Gastrocnemius medialis (tissue), 4 donors: Measurements from ENCODE around the gene ZKSCAN4. TPM values are rescaled to one million over a fixed set of nuclear protein-coding genes. Genes with fewer than 3 reads are reported as not detected.

Source experiments
- ATAC-seq, 2 donors: fragments of 150-250 bp; one replicate each; pipeline ENCODE4 v1.9.1; 2016
- DNase-seq, 2 donors: peaks; one replicate each; pipeline ENCODE4 v3.0.0-alpha.2; 2019
- H3K27ac ChIP-seq, 4 donors: fragments of 200-600 bp; sonication (generic); 1 replicate in 1 of 4; 2 replicates in 3 of 4; pipeline ENCODE4 v1.5.1; 2016 to 2018; ENCODE audit warnings: mild to moderate bottlenecking in 2 of 4, moderate library complexity in 1 of 4
- H3K27me3 ChIP-seq, 3 donors: fragments of 200-600 bp; sonication (generic) in 2 of 3; 1 replicate in 1 of 3; 2 replicates in 2 of 3; pipeline versions ENCODE4 v1.5.1 to v1.6.0; 2016 to 2019; ENCODE audit warnings: mild to moderate bottlenecking in 1 of 3, moderate library complexity in 1 of 3
- H3K36me3 ChIP-seq, 2 donors: fragments of 200-600 bp; sonication (generic) in 1 of 2; one replicate each; pipeline ENCODE4 v1.5.1; 2017 to 2018
- H3K4me1 ChIP-seq, 2 donors: fragments of 200-600 bp; sonication (generic) in 1 of 2; one replicate each; pipeline ENCODE4 v1.5.1; 2016 to 2017; ENCODE audit warnings: mild to moderate bottlenecking in 2 of 2
- H3K4me3 ChIP-seq, 4 donors: fragments of 200-600 bp; sonication (generic) in 3 of 4; 1 replicate in 1 of 4; 2 replicates in 3 of 4; pipeline ENCODE4 v1.5.1; 2016 to 2019; ENCODE audit warnings: mild to moderate bottlenecking in 2 of 4
- H3K9me3 ChIP-seq, 3 donors: fragments of 200-600 bp; sonication (generic) in 2 of 3; 1 replicate in 1 of 3; 2 replicates in 2 of 3; pipeline ENCODE4 v1.5.1; 2016 to 2019
- POLR2A ChIP-seq, 2 donors: fragments of 450-650 bp; IDR thresholded peaks; one replicate each; pipeline ENCODE4 v1.6.1; 2017; ENCODE audit warnings: antibody characterized with exemption in 2 of 2, mild to moderate bottlenecking in 2 of 2, moderate library complexity in 2 of 2
- in situ Hi-C, 4 donors: fragments of 200-750 bp; cut with MboI; loops; one replicate each; pipeline versions ENCODE4 v1.15.0 to v1.8.0; 2017; ENCODE audit warnings: low sequenced_read_pairs in 4 of 4
- intact Hi-C: fragments of 100-400 bp; cut with DNase I; formaldehyde crosslinking; loops from one replicate; pipeline ENCODE4 v1.15.1; 2023; ENCODE audit warnings: low total_unique reads
- total RNA-seq, 4 donors: library from RNA; depleted of rRNA; stranded (reverse); fragments of >200 nt; gene quantifications; one replicate each; pipeline versions ENCODE4 v1.1.0 to v1.2.3, GENCODE V29; 2016
- TF ChIP-seq, protein P1 (sequence below), 5 experiments: fragments of 450-650 bp in 3 of 5; fragments of 200-600 bp in 2 of 5; sonication (generic) in 2 of 5; IDR thresholded peaks in 4 of 5; conservative IDR thresholded peaks in 1 of 5; 1 replicate in 4 of 5; 2 replicates in 1 of 5; pipeline ENCODE4 v1.5.1; 2016 to 2019; ENCODE audit warnings: antibody characterized with exemption in 5 of 5, mild to moderate bottlenecking in 3 of 5, moderate library complexity in 3 of 5

ZKSCAN4 gene
- total RNA-seq, 4 donors from 2014 or later = 0.82 to 3.3 (median 1.1) TPM

DNA sequence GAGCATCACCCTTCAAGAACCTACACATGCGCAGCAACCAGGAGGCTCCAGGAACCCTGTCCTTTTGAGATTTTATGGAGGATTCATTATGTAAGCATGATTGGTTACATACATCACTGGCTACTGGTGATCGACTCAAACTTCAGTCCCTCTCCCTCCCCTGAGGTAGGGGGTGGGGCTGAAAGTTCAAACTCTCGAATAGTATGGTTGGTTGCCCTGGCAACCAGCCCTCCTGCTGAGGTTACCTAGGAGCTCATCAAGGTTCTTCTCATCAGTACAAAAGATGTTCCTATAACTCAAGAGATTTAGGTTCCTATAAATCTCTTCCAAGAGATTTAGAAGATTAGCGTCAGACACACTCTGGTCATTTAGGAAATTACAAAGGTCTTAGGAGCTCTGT is 48.9 kb downstream of the ZKSCAN4 start:
- peaks cover 15 to 62% (median 40%) of the 10 kb centered on the region in 3 donors for H3K27me3 ChIP-seq
- no peak for ATAC-seq

DNA sequence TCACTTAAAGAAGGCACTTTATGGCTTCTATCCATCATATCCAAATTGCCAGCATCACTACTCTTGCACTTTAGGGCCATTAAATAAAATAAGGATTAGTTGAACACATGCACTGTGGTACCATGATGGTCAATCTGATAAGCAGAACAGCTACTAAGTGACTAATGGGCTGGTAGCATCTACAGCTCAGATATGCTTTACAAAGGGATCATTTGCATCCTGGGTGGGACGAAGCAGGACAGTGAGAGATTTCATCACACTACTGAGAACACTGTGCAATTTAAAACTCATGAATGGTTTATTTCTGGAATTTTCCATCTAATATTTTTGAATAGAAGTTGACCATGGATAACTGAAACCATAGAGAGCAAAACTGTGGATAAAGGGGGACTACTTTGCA is 52.0 kb downstream of the ZKSCAN4 start:
- peaks cover 0 to 30% (median 11%) of the 10 kb centered on the region in 3 donors for H3K27me3 ChIP-seq
- in situ Hi-C loops = no loop called here

More for the DNA sequence above, 48.9 kb downstream of the ZKSCAN4 start:
- TF ChIP-seq, protein P1, sequence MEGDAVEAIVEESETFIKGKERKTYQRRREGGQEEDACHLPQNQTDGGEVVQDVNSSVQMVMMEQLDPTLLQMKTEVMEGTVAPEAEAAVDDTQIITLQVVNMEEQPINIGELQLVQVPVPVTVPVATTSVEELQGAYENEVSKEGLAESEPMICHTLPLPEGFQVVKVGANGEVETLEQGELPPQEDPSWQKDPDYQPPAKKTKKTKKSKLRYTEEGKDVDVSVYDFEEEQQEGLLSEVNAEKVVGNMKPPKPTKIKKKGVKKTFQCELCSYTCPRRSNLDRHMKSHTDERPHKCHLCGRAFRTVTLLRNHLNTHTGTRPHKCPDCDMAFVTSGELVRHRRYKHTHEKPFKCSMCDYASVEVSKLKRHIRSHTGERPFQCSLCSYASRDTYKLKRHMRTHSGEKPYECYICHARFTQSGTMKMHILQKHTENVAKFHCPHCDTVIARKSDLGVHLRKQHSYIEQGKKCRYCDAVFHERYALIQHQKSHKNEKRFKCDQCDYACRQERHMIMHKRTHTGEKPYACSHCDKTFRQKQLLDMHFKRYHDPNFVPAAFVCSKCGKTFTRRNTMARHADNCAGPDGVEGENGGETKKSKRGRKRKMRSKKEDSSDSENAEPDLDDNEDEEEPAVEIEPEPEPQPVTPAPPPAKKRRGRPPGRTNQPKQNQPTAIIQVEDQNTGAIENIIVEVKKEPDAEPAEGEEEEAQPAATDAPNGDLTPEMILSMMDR (IDR thresholded peaks at IDR 0.05 in 4 of 5, conservative IDR thresholded peaks at IDR 0.05 in 1 of 5) = no peak
- no peak for DNase-seq
- Histone ChIP-seq H3K9me3 (no peaks in the 10 kb centered on the region), H3K36me3 (no peaks in the 10 kb centered on the region), H3K4me3 (no peak overlapping the region), H3K4me1 (peaks cover 0 to 5% of the 10 kb centered on the region in 2 donors), H3K27ac (no peak overlapping the region)
- intact Hi-C loops = no loop called here
- in situ Hi-C loops = no loop called here

More for the DNA sequence above, 52.0 kb downstream of the ZKSCAN4 start:
- no peak overlapping the region for H3K4me3 ChIP-seq
- DNase-seq (no peak), ATAC-seq (no peak)
- H3K9me3 ChIP-seq = no peaks in the 10 kb centered on the region
- no peaks in the 10 kb centered on the region for H3K36me3 ChIP-seq
- intact Hi-C loops = no loop called here
- no peak overlapping the region for H3K27ac ChIP-seq
- H3K4me1 ChIP-seq = no peaks in the 10 kb centered on the region
- TF ChIP-seq POLR2A (IDR thresholded peaks at IDR 0.05) = no peak
- TF ChIP-seq, protein P1 (IDR thresholded peaks at IDR 0.05 in 4 of 5, conservative IDR thresholded peaks at IDR 0.05 in 1 of 5) = no peak

Other genes starting within 250 kb of the ZKSCAN4 start
- gene ZNF165, start 171.7 kb downstream of the ZKSCAN4 start, total RNA-seq = under 1 TPM in 2 of 4 donors, not detected in 2; 0.55 to 0.61 TPM
- 1 to 10 TPM; 1.8 to 4.2 (median 3.4) TPM for gene ZSCAN16, start 127.7 kb downstream of the ZKSCAN4 start, total RNA-seq
- 10 to 100 TPM in 1 of 4 donors, 1 to 10 TPM in 3; 6.6 to 10.4 (median 8.9) TPM for gene ZKSCAN8, start 110.4 kb downstream of the ZKSCAN4 start, total RNA-seq
- gene ZSCAN9, start 27.0 kb downstream of the ZKSCAN4 start, total RNA-seq = 1 to 10 TPM; 3.7 to 6.5 (median 4.3) TPM
- 10 to 100 TPM in 1 of 4 donors, 1 to 10 TPM in 3; 1.5 to 10.1 (median 5.6) TPM for gene NKAPL, start 7.0 kb upstream of the ZKSCAN4 start, total RNA-seq
- gene ZSCAN26, start 14.9 kb upstream of the ZKSCAN4 start, total RNA-seq = 10 to 100 TPM in 2 of 4 donors, 1 to 10 TPM in 2; 7.3 to 13.4 (median 9.8) TPM
- 1 to 10 TPM in 3 of 4 donors, under 1 TPM in 1; 0.80 to 2.8 (median 1.5) TPM for gene PGBD1, start 29.3 kb upstream of the ZKSCAN4 start, total RNA-seq
- gene ZSCAN31, start 83.9 kb upstream of the ZKSCAN4 start, total RNA-seq = 10 to 100 TPM in 2 of 4 donors, 1 to 10 TPM in 2; 2.4 to 14.1 (median 7.5) TPM
- gene ZKSCAN3, start 97.7 kb upstream of the ZKSCAN4 start, total RNA-seq = 1 to 10 TPM; 1.5 to 4.5 (median 2.4) TPM
- 1 to 10 TPM in 1 of 4 donors, under 1 TPM in 3; 0.42 to 1.9 (median 0.63) TPM for gene ZSCAN12, start 147.5 kb upstream of the ZKSCAN4 start, total RNA-seq
- gene ZSCAN23, start 191.2 kb upstream of the ZKSCAN4 start, total RNA-seq = under 1 TPM in 2 of 4 donors, not detected in 2; 0.25 to 0.62 TPM